Body of pancreas (tissue), 4 donors: ENCODE data around the gene ANKS3.

Experiments used
- POLR2A ChIP-seq, 3 donors: fragments of 450-650 bp; IDR thresholded peaks; one replicate each; pipeline ENCODE4 v1.6.1; 2016; ENCODE audit warnings: antibody characterized with exemption in 3 of 3, mild to moderate bottlenecking in 2 of 3
- TF ChIP-seq, protein P1 (sequence below), 7 experiments: fragments of 450-650 bp in 4 of 7; fragments of 200-600 bp in 3 of 7; sonication (generic) in 3 of 7; IDR thresholded peaks; one replicate each; pipeline ENCODE4 v1.5.1; 2016 to 2019; ENCODE audit warnings: antibody characterized with exemption in 7 of 7

DNA sequence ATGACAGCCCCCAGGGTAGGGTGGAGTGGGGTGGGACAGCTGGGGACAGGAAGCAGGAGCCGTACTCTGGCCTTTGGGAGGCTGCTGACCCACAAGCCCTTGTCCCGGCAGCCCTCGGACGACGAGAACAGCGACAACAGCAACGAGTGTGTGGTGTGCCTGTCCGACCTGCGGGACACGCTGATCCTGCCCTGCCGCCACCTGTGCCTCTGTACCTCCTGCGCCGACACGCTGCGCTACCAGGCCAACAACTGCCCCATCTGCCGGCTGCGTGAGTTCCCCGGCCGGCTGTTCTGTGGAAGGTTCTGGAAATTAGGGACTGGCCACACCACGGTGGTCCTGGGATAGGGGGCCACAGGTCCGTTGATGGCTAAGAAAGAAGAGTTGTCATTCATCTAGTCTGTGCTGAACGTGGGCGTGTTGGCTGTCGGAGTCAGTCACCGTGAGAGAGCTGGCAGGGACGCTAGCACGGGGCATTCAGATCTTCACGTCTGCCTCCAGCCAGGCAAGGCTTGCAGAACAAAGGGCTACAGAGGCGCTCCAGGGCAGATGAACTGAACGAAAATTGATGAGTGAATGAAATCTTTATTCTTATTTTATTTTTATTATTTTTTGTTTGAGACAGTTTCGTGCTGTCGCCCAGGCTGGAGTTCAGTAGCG is 60.6 kb downstream of the ANKS3 start:
- TF ChIP-seq, protein P1, sequence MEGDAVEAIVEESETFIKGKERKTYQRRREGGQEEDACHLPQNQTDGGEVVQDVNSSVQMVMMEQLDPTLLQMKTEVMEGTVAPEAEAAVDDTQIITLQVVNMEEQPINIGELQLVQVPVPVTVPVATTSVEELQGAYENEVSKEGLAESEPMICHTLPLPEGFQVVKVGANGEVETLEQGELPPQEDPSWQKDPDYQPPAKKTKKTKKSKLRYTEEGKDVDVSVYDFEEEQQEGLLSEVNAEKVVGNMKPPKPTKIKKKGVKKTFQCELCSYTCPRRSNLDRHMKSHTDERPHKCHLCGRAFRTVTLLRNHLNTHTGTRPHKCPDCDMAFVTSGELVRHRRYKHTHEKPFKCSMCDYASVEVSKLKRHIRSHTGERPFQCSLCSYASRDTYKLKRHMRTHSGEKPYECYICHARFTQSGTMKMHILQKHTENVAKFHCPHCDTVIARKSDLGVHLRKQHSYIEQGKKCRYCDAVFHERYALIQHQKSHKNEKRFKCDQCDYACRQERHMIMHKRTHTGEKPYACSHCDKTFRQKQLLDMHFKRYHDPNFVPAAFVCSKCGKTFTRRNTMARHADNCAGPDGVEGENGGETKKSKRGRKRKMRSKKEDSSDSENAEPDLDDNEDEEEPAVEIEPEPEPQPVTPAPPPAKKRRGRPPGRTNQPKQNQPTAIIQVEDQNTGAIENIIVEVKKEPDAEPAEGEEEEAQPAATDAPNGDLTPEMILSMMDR (IDR thresholded peaks at IDR 0.05) = no peak
- no peak for TF ChIP-seq POLR2A (IDR thresholded peaks at IDR 0.05)
